ENCODE measurements around the gene SYCP2. TPM values are rescaled to one million over a fixed set of nuclear protein-coding genes. Genes with fewer than 3 reads are reported as not detected.

SYCP2 gene
- total RNA-seq, 1 experiment from 2014 or later, result 0.70 TPM

DNA sequence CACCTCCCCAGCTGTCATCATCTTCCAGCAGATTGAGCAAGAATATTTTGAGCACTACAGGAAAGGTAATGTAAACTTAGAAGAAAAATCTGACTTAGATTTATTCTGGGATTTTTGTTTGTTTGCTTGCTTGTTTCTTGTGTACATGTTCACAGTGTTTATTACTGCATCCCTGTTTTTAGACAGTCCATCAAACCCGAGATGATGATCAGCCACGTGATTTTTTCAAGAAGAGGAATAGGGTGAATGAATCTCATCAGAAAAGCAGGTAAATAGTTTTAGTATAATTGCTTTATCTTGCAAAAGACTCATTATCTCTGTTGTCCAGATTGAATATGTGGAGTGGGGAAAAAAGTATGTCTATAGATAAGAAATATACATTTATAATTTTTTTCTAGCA is 8.8 kb upstream of the SYCP2 start:
- H3K4me3 Mint-ChIP-seq, result no peak overlapping the region
- Histone ChIP-seq H4K5ac (ENCODE audit: insufficient read length, low read depth, low read length) (no peak overlapping the region), H2BK15ac (ENCODE audit: low read depth, low read length) (no peak overlapping the region), H4K8ac (replicated peaks; ENCODE audit: insufficient read length, low read depth, low read length) (no peak overlapping the region), H2BK20ac (ENCODE audit: low read depth, low read length, poor library complexity, severe bottlenecking) (no peak overlapping the region), H3K56ac (ENCODE audit: insufficient read length, low read depth, low read length) (no peak overlapping the region), H3K9me3 (ENCODE audit: control insufficient read depth, low read depth, low read length) (no peaks in the 10 kb centered on the region), H3K79me1 (ENCODE audit: insufficient read depth, low read depth, low read length, poor library complexity, severe bottlenecking) (no peaks in the 10 kb centered on the region), H3K4me2 (ENCODE audit: insufficient read depth, insufficient read length, low read length) (no peak overlapping the region), H2BK120ac (ENCODE audit: low read depth, low read length, poor library complexity, severe bottlenecking) (no peak overlapping the region), H3K23me2 (ENCODE audit: insufficient read length, low read depth, low read length, poor library complexity, severe bottlenecking) (peaks cover 4% of the 10 kb centered on the region), H4K91ac (ENCODE audit: insufficient read length, low read depth, low read length) (no peak overlapping the region), H3K79me2 (ENCODE audit: insufficient read depth, low read length) (no peaks in the 10 kb centered on the region), H4K20me1 (ENCODE audit: control insufficient read depth, insufficient read depth, insufficient read length) (no peaks in the 10 kb centered on the region), H2BK5ac (ENCODE audit: insufficient read length, low read length) (no peak overlapping the region), H3K23ac (ENCODE audit: insufficient read length, low read depth, low read length) (no peak overlapping the region), H3K4me1 (ENCODE audit: insufficient read depth, low read length) (no peaks in the 10 kb centered on the region), H3K14ac (ENCODE audit: insufficient read depth, low read length) (no peak overlapping the region), H2AK5ac (ENCODE audit: insufficient read length, low read length) (no peak overlapping the region), H3K4ac (ENCODE audit: low read depth, low read length) (no peak overlapping the region), H3T11ph (ENCODE audit: low read length) (no peak overlapping the region), H3K9ac (ENCODE audit: extremely low read depth, insufficient read length, low read length) (no peak overlapping the region), H3K27ac (ENCODE audit: insufficient read length, low read depth, low read length) (no peak overlapping the region), H2AFZ (ENCODE audit: low read length) (no peak overlapping the region), H3K18ac (ENCODE audit: insufficient read length, low read depth, low read length) (no peak overlapping the region), H3K27me3 (ENCODE audit: insufficient read depth, low read length) (peaks cover 7% of the 10 kb centered on the region; the same call in 1 of the 2 replicates), H2BK12ac (ENCODE audit: insufficient read length, low read depth, low read length) (no peak overlapping the region)
- WGBS (ENCODE audit: extremely low coverage, insufficient read length, low lambda C conversion rate), result no CpG with 5 or more reads among the region's 2 CpGs
- TF ChIP-seq, protein P1, sequence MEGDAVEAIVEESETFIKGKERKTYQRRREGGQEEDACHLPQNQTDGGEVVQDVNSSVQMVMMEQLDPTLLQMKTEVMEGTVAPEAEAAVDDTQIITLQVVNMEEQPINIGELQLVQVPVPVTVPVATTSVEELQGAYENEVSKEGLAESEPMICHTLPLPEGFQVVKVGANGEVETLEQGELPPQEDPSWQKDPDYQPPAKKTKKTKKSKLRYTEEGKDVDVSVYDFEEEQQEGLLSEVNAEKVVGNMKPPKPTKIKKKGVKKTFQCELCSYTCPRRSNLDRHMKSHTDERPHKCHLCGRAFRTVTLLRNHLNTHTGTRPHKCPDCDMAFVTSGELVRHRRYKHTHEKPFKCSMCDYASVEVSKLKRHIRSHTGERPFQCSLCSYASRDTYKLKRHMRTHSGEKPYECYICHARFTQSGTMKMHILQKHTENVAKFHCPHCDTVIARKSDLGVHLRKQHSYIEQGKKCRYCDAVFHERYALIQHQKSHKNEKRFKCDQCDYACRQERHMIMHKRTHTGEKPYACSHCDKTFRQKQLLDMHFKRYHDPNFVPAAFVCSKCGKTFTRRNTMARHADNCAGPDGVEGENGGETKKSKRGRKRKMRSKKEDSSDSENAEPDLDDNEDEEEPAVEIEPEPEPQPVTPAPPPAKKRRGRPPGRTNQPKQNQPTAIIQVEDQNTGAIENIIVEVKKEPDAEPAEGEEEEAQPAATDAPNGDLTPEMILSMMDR (conservative IDR thresholded peaks at IDR 0.05), result no peak
- DNase-seq, result no peak
- H3K9me3 Mint-ChIP-seq, result peaks cover 6% of the 10 kb centered on the region in 2 experiments; a peak in 3 of 5 replicates
- no peak overlapping the region for H3K27ac Mint-ChIP-seq
- peaks cover 19% of the 10 kb centered on the region for H3K27me3 Mint-ChIP-seq (ENCODE audit: low read depth)
- peaks cover 13 to 27% (median 24%) of the 10 kb centered on the region in 3 experiments for H3K36me3 Mint-ChIP-seq (ENCODE audit: insufficient read depth in 1 of 3, low read depth in 3 of 3)
- peaks cover 19 to 23% of the 10 kb centered on the region in 2 experiments for H3K4me1 Mint-ChIP-seq

Measured in H9 (cell line).